ENCODE measurements around the gene MAPK7.
A peak's percentile ranks its signal among the peaks of the same experiment; 100 is the strongest.

Gene MAPK7

GRCh38 chr17:19378416-19379360 lies at the start of gene MAPK7:
Gene MAPK7 (plus strand): TSS chr17:19378498. CDS start chr17:19378901, 403 bp downstream.
- peak within 1 kb of the TSS; percentile 82 for H3K4me3 ChIP-seq (ENCODE audit: low read depth, low read length)

GRCh38 chr17:19329136-19329535 lies 49.2 kb upstream of the MAPK7 start:
- no peak overlapping the region for H3K4me3 ChIP-seq (ENCODE audit: low read depth, low read length)

GRCh38 chr17:19329839-19330238 lies 48.5 kb upstream of the MAPK7 start:
- H3K4me3 ChIP-seq (ENCODE audit: low read depth, low read length), result no peak overlapping the region

GRCh38 chr17:19330271-19330670 lies 48.0 kb upstream of the MAPK7 start:
- no peak overlapping the region for H3K4me3 ChIP-seq (ENCODE audit: low read depth, low read length)

GRCh38 chr17:19331134-19331533 lies 47.2 kb upstream of the MAPK7 start:
- H3K4me3 ChIP-seq (ENCODE audit: low read depth, low read length), result no peak overlapping the region

- no peak overlapping the region for H3K4me3 ChIP-seq (ENCODE audit: low read depth, low read length)
These were observed 46.6 kb upstream of the MAPK7 start for GRCh38 chr17:19331543-19332245.

GRCh38 chr17:19332371-19333131 lies 45.7 kb upstream of the MAPK7 start:
- H3K4me3 ChIP-seq (ENCODE audit: low read depth, low read length), result no peak overlapping the region

- H3K4me3 ChIP-seq (ENCODE audit: low read depth, low read length), result no peak overlapping the region
These were observed 45.2 kb upstream of the MAPK7 start for GRCh38 chr17:19333132-19333440.

- no peak overlapping the region for H3K4me3 ChIP-seq (ENCODE audit: low read depth, low read length)
These were observed 44.5 kb upstream of the MAPK7 start for GRCh38 chr17:19333736-19334290.

- H3K4me3 ChIP-seq (ENCODE audit: low read depth, low read length), result no peak overlapping the region
These were observed 44.0 kb upstream of the MAPK7 start for GRCh38 chr17:19334331-19334730.

- no peak overlapping the region for H3K4me3 ChIP-seq (ENCODE audit: low read depth, low read length)
These were observed 42.2 kb upstream of the MAPK7 start for GRCh38 chr17:19335951-19336631.

- no peak overlapping the region for H3K4me3 ChIP-seq (ENCODE audit: low read depth, low read length)
These were observed 41.2 kb upstream of the MAPK7 start for GRCh38 chr17:19336938-19337711.

- no peak overlapping the region for H3K4me3 ChIP-seq (ENCODE audit: low read depth, low read length)
These were observed 40.6 kb upstream of the MAPK7 start for GRCh38 chr17:19337712-19338023.

- no peak overlapping the region for H3K4me3 ChIP-seq (ENCODE audit: low read depth, low read length)
These were observed 40.0 kb upstream of the MAPK7 start for GRCh38 chr17:19338031-19338990.

GRCh38 chr17:19339341-19339815 lies 38.9 kb upstream of the MAPK7 start:
- H3K4me3 ChIP-seq (ENCODE audit: low read depth, low read length), result no peak overlapping the region

GRCh38 chr17:19341211-19341631 lies 37.1 kb upstream of the MAPK7 start:
- no peak overlapping the region for H3K4me3 ChIP-seq (ENCODE audit: low read depth, low read length)

GRCh38 chr17:19341641-19342610 lies 36.4 kb upstream of the MAPK7 start:
- H3K4me3 ChIP-seq (ENCODE audit: low read depth, low read length), result no peak overlapping the region

All from iPS-11a (cell line).